Head of caudate nucleus (tissue), 42 donors: ENCODE data around the gene TTC9.

ENCODE experiments used
- DNase-seq, 42 donors: peaks; one replicate each; pipeline versions ENCODE4 v3.0.0 to v3.0.0-alpha.2; 2020 to 2021; ENCODE audit warnings: mixed read lengths in 7 of 42
- intact Hi-C: fragments of 100-400 bp; cut with DNase I; formaldehyde crosslinking; loops from one replicate; pipeline ENCODE4 v1.15.0; 2022

The TTC9 gene

GRCh38 chr14:70641548-70642302 is at the start of gene TTC9:
TTC9 (plus strand) TSS chr14:70641916; CDS start chr14:70642130, 214 bp downstream.
- DNase-seq, result peak in 25 of 42 donors; percentile 6 to 59 (median 28)

GRCh38 chr14:70594461-70594860 is 47.3 kb upstream of the TTC9 start:
- intact Hi-C loops, result no loop called here
- no peak for DNase-seq

More at GRCh38 chr14:70641548-70642302, at the start of gene TTC9:
- intact Hi-C loops, result no loop called here

- DNase-seq, result no peak
- intact Hi-C loops, result no loop called here
Observed at GRCh38 chr14:70595443-70596185, 46.1 kb upstream of the TTC9 start.

- no peak for DNase-seq
- intact Hi-C loops, result no loop called here
Observed at GRCh38 chr14:70597731-70598130, 44.0 kb upstream of the TTC9 start.

GRCh38 chr14:70599345-70599744 is 42.4 kb upstream of the TTC9 start:
- intact Hi-C loops, result no loop called here
- no peak for DNase-seq

GRCh38 chr14:70600382-70601157 is 41.1 kb upstream of the TTC9 start, which contains the start of gene MED6:
MED6 (minus strand) TSS chr14:70600655; CDS start chr14:70600637, 18 bp downstream.
- DNase-seq, result peak; percentile 81 to 96 (median 91)
- intact Hi-C loops, result no loop called here

GRCh38 chr14:70601162-70601561 is 40.6 kb upstream of the TTC9 start:
- intact Hi-C loops, result no loop called here
- DNase-seq, result no peak

- no peak for DNase-seq
- intact Hi-C loops, result no loop called here
Observed at GRCh38 chr14:70602254-70602653, 39.5 kb upstream of the TTC9 start.

- intact Hi-C loops, result no loop called here
- DNase-seq, result no peak
Observed at GRCh38 chr14:70611216-70611615, 30.5 kb upstream of the TTC9 start.

GRCh38 chr14:70616646-70617045 is 25.1 kb upstream of the TTC9 start:
- intact Hi-C loops, result no loop called here
- no peak for DNase-seq

GRCh38 chr14:70618314-70618713 is 23.4 kb upstream of the TTC9 start:
- intact Hi-C loops, result no loop called here
- no peak for DNase-seq

- DNase-seq, result no peak
- intact Hi-C loops, result no loop called here
Observed at GRCh38 chr14:70619708-70620107, 22.0 kb upstream of the TTC9 start.

GRCh38 chr14:70622111-70622712 is 19.5 kb upstream of the TTC9 start:
- DNase-seq, result no peak
- intact Hi-C loops, result no loop called here

GRCh38 chr14:70624972-70625371 is 16.7 kb upstream of the TTC9 start:
- no peak for DNase-seq
- intact Hi-C loops, result no loop called here

- intact Hi-C loops, result no loop called here
- no peak for DNase-seq
Observed at GRCh38 chr14:70631948-70632347, 9.8 kb upstream of the TTC9 start.

- no peak for DNase-seq
- intact Hi-C loops, result no loop called here
Observed at GRCh38 chr14:70635971-70636595, 5.6 kb upstream of the TTC9 start.

GRCh38 chr14:70638416-70638815 is 3.3 kb upstream of the TTC9 start:
- intact Hi-C loops, result no loop called here
- DNase-seq, result no peak

- intact Hi-C loops, result no loop called here
- peak in 39 of 42 donors; percentile 4 to 70 (median 54) for DNase-seq
Observed at GRCh38 chr14:70640938-70641547, 673 bp upstream of the TTC9 start.
